GM19043 (cell line): ENCODE data around the gene RECQL.
"Not testable (repeated sequence)": the region's sequence is repeated elsewhere in the genome, so short reads cannot be mapped to it uniquely, and the experiment has no call there.

Experiments used
- ATAC-seq: cut with Tn5 transposase; IDR thresholded peaks from one replicate; pipeline ENCODE4 v1.9.1; 2021; ENCODE audit warnings: low read depth; ENCODE audit not compliant: unreplicated experiment

RECQL gene

DNA sequence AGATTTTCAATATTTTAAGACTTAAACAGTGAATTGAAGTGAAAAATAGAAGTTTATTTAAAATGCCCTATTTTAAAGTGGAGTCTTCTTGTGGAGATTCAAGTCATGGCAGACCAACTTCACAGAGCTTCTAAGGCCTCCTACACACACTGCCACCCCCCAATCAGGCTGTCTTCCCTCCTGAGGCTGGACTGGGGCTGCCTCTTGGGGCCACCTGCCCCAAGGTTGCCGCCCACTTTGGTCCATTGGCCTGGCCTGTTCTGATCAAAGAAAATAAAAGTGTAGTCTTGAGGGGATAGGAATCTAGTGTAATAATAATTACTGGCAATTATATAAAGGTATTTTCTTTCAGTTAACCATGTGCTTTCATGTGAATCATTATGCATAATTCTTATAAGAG lies 1.4 kb upstream of the RECQL start:
- ATAC-seq = no peak

DNA sequence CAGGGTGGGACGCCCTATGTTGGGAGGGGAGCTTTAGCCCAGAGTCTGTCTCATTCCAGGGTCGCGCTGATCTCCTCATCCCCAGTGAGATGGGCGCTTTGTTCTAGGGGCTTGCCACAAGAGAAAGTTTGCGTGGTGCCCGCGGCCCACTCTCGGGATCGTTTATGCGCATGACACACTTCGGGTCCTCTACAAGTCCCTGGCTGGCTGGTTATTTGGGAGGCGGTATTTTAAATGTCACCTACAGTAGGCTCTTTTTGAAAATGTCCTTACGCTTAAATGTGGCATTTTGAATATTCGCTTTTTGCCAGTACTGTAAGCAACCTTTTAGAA lies 695 bp upstream of the RECQL start:
- no peak for ATAC-seq

DNA sequence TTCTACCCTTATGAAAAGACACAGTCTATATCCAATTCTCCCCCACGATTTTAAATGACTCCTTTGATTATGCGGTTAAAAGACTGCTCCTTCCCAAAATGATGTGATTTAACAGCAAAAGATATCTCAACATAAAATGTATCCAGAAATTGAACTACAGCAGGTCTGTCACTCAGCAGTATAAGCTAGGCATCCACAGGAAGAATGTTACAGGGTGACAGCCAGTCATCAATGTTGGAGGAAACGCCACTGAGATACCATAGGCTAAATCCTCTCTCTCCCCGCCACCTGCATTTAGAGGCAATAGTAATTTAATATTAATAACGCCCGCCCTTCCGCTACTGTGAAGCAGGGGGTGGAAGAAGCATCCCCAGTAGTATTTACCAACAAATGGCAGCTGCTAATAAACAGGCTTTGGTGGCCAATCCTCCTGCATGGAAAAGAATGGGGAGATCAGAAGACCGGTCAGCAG lies 613 bp downstream of the RECQL start:
- ATAC-seq = peak; percentile 4

DNA sequence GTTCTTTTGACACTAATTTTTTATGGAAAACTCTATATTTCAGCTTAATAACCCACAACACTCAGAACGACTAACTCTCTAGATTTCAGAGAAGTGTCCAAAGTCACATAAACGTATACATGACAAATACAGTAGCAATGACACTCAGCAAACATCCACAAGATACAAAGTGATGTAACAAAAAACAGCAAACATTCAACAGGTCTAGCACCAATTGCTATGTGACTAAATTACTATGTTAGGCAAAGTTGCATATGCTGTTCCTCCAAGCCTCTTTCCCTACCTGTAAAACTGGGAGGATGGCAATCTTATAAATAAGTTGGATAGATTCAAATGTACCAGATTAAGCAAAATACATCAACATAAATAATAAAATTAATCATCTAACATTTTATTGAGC lies 1.7 kb downstream of the RECQL start:
- ATAC-seq = no peak

DNA sequence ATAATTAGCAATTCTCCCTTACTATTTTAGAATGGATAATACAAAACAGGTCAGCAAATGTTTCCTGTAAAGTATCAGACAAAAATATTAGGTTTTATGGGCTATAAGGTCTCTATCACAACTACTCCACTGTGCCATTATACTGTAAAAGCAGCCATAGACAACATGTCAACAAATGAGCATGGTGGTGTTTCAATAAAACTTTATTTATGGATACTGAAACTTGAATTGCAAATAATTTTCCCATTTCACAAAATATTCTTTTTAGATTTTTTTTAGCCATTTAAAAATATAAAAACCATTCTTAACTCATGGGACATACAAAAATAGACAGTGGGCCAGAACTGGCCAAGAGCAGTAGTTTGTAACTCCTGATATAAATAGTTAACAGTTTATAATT lies 15.4 kb downstream of the RECQL start:
- ATAC-seq = no peak

DNA sequence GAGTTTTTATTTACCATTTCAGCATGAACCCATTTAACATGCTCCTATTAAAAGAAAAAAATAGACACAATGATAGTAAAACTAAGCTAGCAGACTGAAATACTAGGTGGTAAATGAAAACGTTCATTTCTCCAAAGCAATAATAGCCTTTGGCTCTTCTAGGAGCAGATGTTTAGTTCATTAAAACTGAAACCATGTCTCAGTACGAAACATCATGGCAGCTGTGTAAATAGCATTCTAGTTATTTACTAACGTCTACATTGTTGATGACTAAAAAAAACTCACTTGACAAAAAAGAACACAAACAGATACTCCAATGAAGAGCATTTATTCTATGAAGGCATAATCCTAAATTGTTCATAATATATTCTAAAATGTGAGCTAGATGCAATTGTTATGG lies 17.9 kb downstream of the RECQL start:
- no peak for ATAC-seq

DNA sequence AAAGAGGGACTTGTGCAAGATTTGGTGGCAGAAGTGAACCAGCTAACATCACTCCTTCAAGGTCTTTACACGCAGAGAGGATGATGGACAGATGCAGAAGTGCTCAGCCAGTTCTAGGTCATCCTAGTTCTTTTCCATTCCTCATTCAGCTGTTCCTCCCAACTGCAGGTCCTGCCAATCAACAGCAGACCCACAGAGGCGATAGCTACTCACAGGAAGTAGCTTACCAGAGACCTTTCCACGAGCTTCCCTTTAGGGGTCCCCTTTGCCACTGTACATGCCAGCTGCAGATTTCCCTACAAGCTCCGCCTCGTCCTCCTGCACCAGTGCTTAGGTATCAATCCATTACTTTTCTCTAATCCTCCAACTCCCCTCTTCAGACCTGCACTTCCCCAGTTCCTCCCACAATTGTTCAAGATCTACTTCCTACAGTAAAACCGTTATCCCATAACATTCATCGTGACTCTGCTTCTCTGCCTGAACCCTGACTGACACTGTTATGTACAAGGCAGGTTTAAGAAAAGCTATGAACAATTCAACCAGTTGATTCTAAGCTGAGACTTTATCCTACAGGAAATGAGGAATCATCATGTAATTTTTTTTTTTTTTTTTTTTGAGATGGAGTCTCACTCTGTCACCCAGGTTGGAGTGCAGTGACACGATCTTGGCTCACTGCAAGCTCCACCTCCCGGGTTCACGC lies 22.5 kb downstream of the RECQL start:
- ATAC-seq = no peak

DNA sequence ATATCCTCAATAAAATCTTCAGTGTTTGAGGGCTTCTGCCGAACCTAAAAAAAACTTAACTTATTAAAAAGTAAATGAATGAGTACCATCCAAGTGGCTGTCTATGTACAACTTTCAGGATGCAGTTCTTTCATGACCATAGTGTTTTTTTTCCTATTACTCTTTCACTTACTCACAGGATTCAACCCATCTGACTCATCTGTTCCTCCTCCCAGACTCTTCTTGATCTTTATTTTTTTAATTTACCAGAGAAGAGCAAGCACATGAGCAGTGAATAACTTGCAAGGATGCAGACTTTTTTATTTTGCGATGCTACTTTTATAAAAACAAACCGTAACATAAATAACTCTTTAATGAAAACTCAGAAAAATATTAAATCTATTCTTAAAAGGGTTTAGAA lies 24.5 kb downstream of the RECQL start:
- no peak for ATAC-seq

DNA sequence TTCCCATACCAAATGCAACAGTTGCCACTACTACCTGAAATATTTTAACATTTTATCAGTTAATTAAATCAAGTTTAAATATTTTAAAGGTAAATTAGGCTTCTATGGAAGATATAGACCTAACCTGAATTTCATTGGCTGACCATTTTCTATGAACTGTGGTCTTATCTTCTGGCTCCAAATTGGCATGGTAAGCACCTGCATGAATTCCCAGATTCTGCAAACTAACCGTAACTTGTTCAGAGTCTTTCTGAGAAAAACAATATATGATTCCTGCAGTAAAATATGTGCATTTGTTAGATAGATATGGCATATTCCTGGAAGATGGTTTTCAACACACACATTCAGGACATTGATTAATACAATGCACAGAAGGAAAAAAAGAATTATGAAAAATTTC lies 25.9 kb downstream of the RECQL start:
- no peak for ATAC-seq

DNA sequence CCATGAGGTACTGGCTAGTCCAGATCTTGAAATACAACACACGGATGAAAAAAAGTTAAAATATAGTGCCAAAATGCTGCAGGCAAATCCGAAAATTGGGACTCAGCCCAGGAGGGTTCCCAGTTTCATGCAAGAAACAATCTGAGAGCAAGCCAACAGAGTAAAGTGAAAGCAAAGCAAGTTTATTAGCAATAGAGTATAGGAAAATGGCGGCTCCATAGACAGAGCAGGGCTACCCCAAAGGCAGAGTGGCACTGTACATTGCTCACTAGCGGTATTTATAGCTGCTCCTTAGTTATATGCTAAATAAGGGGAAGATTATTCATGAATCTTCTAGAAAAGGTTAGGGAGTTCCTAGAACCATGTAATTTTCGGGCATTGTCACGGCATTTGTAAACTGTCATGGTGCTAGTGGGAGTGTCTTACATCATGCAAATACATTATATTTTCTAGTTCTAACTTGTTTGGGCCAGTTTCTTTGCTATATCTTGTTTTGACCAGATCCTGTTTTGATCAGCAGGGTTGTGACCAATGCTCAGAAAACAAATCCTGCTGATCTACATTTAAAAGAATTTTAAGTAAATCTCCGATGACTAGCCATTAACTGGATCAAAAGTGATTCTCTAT lies 29.1 kb downstream of the RECQL start:
- no peak for ATAC-seq

DNA sequence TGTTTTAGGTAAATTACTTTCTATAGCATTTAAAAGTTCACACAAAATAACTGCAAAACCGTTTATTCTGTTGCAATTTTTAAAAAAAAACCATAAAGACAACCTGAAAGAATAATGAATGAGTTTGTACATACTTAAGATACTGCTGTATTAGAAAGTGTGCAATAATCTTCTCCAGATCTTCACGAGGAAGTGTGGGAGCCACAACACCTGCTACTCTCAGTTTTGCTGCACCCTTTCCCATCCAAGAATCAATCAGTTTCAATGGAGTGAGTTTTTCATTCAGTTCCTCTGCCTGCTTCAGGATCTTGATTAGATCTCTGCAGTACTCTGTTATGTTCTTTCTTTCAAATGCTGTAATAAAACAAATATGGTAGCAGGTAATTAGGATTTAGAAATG lies 30.1 kb downstream of the RECQL start:
- no peak for ATAC-seq

DNA sequence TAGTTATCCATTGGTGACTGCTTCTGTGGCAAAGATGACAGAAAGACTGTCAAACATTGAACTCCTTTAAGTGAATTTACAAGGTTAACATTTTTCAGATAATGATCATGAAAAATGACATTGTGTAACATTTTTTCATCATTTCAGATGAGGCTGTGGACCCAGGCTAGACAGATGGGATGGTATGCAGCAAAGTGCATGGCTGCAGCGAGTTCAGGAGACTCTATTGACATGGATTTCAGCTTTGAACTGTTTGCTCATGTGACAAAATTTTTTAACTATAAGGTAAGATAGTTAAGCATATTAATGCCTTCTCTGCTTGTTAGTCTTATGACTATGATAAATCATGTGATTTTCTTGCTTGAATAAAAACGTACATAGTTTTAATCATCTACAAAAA lies 34.1 kb downstream of the RECQL start:
- ATAC-seq = not testable (repeated sequence)

DNA sequence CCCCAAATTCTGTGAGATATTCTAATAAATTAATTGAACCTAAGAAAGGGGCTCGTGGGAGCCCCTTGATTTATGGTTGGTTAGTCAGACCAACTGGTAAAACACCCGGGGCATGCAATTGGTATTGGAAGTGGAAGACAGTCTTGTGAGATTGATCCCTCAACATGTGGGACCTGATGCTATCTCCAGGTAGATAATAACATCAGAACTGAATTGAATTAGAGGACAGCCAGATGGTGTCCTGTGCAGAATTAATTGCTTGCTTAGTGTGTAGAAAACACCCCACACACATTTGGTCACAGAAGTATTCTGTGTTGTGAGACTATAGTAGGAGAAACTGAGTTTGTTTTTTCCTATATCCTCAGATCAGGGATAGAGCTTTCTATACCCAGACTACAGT lies 42.0 kb downstream of the RECQL start:
- ATAC-seq = no peak

DNA sequence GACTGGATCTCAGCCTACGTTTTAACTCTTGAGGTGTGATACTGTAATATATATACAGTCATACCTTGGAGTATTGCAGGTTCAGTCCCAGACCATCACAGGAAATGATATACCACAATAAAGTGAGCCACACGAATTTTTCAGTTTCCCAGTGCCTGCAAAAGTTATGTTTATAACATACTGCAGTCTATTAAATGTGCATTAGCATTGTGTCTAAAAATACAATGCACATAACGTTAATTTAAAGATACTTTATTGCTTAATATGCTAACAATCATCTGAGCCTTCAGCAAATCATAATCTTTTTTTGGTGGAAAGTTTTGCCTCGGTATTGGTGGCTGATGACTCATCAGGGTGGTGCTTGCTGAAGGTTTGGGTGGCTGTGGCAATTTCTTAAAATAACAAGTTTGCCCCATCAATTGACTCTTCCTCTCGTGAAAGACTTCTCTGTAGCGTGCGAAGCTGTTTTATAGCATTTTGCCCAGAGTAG lies 45.1 kb downstream of the RECQL start:
- no peak for ATAC-seq

DNA sequence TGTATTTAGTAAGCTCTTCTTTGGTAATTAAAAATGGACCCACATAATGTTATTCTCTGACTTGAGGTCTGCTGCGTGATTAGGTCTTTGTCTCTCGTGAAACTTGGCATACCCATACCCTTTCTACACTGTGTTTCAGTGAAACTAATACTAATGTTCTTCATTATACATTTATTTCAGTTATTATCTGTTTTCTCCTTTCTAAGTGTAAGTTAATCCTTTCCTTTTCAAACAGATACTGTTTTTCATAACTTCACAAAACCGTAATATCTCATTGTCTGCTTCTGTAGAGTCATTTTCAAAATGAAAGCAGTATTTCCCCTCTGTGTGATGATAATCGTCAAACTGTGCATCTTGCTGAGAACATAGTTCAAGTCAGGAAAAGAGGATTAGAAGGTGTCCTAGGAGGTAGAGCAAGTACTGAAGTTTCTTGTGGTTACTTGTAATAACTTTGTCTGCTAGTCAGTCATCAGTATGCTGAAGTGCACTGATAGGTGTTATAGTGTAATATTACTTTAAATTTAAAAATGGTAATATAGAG lies 48.1 kb downstream of the RECQL start:
- no peak for ATAC-seq

DNA sequence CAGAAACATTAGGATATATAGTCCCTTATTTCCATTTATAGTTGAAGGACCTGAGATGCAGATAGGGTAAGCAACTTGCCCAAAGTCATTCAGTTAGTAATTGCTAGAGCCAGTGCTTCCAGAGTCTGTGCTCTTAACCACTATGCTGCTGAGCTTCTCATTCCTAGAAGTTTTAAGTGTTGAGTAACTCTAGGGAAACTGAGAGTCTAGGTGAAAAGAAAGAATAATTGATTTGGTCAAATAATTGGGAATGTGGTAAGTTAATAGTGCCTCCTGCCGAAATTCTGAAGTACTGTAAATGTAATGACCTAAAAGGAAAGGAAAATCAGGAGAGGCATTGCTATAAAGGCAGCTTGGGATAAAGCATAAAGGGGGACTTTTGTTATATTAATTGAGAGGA lies 49.9 kb downstream of the RECQL start:
- no peak for ATAC-seq

DNA sequence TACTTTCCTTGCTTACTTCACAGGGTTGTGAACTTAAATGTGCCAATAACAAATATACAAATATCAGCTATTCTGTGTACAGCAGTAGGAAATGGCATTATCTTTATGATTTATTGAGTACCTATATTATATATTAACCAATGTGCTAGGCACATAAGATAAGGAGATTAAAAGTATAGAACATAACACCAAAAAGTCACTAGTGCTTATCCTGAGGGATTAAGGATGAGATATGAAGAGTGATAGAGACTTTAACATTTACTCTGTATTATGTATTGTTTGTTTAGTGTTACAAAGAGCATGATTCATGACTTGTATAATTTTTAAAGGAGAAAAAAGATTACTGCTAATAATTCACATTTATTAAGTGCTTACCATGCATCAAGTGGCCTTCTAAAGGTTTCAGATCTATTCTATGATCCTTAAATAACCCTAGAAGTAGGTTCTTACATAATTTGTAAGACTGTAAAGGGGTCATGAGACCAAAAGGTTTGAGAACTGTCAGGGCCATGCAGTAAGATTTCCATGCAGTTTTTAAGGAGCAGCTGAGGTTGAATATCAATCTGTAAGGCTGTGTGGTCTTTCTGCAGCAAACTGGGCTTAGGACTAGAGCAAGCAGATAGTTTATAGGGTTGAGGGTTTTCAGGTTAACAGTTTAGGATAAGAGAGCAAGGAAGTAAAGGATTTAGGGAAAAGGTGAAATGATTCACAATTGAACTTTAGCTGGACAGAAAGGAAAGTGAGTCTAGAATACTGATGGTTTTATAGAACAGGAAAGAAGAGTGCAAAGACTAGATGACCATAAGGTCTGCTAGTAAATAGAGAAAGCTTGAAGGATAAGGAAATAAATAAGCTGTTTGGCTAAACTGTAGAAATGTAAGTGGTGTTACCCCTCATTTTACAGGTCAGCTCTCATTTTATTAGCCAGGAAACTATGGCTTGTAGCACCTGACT lies 57.0 kb downstream of the RECQL start:
- no peak for ATAC-seq

DNA sequence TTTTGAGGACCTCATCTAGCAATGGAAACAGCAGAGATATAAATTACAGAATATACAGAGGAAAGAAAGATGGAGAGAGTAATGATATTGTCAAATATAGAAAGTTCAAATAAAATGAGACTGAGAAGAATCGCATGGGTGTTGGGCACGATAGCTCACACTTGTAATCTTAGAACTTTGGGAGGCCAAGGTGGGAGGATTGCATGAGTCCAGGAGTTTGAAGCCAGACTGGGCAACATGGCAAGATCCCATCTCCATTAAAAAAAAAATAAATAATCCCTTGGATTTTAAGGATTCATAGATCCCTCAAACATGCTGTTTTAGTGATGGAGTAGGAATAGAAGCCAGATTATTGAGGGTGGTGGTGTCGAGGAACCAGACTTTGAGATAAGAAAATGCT lies 62.1 kb downstream of the RECQL start:
- no peak for ATAC-seq

DNA sequence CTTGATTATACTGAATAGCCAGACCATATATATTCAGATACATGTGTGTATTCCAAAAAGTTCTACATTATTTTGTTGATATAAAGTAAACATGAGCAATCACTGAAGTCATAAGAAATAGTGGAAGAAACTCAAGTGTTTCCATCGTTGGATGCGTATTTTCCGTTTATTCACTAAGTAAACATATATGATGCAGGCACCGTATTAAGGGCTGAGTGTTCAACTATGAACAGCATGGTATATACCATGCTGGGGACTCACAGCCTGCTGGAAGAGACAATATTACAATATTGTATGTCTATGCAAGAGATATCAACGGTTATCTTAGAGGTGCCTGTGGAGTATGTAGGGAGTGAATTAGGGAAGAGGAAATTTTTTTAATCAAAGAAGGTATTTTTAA lies 62.8 kb downstream of the RECQL start:
- ATAC-seq = no peak

DNA sequence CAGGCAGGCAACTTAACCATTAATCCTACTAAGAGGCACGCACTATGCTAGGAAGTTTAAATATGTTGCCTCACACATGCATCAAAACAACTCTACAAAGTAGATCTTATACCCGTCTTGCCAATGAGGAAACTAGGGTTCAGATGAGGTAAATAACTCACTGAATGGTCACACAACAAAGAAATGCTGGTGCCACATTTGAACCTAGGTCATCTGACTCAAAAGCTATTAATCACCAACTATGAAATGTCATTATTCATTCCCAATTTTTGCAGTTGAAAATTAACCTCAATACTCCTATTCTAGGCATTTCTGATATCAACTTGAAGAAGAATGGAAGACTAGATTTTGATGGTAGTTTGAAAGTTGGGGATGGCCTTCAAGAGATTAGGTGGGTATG lies 66.7 kb downstream of the RECQL start:
- ATAC-seq = no peak

DNA sequence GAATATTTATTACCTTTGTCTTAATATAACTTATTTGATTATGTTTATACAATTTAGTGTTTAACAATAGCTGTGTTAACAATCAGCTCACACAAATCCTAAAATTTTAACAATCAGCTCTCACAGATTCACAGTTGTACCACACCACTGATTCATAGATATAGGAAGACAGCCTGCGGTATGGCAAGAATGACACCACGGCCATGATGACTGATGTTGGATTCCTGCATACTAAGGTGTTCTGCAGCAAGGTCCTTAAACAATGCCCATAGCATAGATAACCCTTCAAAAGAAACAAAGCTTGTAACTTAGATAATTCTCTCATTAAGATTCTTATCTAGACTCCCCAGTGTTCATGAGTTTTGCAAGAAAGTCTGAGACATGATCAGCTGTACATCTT lies 67.9 kb downstream of the RECQL start:
- no peak for ATAC-seq
